MM.1S (cell line): ENCODE data around the gene PCBP1.

Experiments used
- CTCF ChIP-seq: fragments of 300-600 bp; sonication (generic); IDR thresholded peaks from 2 replicates; pipeline ENCODE4 v1.5.1; 2016; ENCODE audit warnings: antibody characterized with exemption, low read length, mixed read lengths
- EZH2 ChIP-seq: fragments of 300-600 bp; sonication (generic); optimal IDR thresholded peaks from 2 replicates; pipeline ENCODE3; 2017; ENCODE audit warnings: low read depth, mild to moderate bottlenecking, antibody characterized with exemption, low read length, mixed read lengths

DNA sequence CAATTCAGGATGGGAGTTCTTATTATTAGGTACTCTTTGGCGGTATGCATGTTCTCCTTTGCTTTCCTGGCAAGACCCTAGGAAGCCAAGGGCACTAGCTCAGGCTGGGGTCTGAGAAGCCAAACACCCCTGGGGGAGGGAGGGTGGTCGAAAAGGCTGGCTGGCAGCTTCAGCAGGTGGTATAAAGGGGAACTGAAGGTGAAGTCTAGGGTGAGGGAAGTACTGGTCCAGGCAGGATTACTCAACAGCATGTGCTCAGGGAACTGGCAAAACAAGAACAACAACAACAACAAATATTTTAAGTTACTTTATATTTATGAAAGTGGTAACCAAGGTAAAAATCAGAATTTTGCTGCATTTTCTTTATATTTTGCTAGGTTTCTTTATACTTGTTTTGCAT lies 40.7 kb upstream of the PCBP1 start:
- TF ChIP-seq CTCF (no peak), EZH2 (no peak)
